ENCODE results near the gene SLC7A14.

Gene SLC7A14

DNA sequence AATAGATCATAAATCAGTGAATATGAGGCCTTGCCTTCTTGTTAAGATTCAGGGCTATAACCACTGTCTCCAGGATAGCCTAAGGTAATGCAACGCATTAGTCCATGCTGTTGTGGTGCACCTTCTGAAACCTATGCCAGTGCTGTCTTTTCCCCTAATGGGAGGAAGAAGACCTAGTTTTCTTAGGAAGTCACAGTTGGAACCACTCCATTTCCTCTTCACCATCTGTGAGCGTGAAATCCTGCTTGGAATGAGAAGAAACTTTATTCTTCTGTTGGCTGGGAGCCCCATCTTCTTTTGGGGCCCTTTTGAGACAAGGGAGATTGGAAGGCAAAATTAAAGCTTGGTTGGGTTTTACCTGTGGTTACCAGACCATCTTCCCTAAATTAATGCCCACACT, 25.9 kb upstream of the SLC7A14 start:
- Histone ChIP-seq H3K79me1 (ENCODE audit: low read length) (no peaks in the 10 kb centered on the region), H3K4me3 (ENCODE audit: low read length) (no peak overlapping the region), H3K79me2 (ENCODE audit: control insufficient read depth, insufficient read depth, low read length) (no peaks in the 10 kb centered on the region), H2BK5ac (ENCODE audit: low read length) (no peak overlapping the region), H3K4ac (ENCODE audit: low read depth, low read length) (no peak overlapping the region), H3K36me3 (ENCODE audit: control insufficient read depth, insufficient read depth, low read length) (no peaks in the 10 kb centered on the region), H3K27ac (ENCODE audit: low read depth, low read length) (no peak overlapping the region), H3K27me3 (ENCODE audit: insufficient read depth, low read length, poor library complexity) (no peaks in the 10 kb centered on the region), H3K4me2 (ENCODE audit: low read length) (no peak overlapping the region), H4K5ac (ENCODE audit: low read length) (no peak overlapping the region), H2BK120ac (ENCODE audit: low read depth, low read length) (no peak overlapping the region), H2AK5ac (ENCODE audit: low read length) (no peak overlapping the region), H4K8ac (ENCODE audit: low read depth, low read length) (no peak overlapping the region), H3K18ac (ENCODE audit: low read length) (no peak overlapping the region), H2BK15ac (replicated peaks; ENCODE audit: low read depth) (no peak overlapping the region), H3K9ac (ENCODE audit: low read length) (no peak overlapping the region), H3K56ac (ENCODE audit: low read length) (no peak overlapping the region), H3K4me1 (ENCODE audit: control insufficient read depth, low read depth, low read length) (no peaks in the 10 kb centered on the region), H3K23ac (ENCODE audit: low read length) (no peak overlapping the region)
- no CpG with 5 or more reads among the region's 2 CpGs for WGBS (ENCODE audit: extremely low coverage, insufficient coverage, low lambda C conversion rate)
- DNase-seq = no peak

DNA sequence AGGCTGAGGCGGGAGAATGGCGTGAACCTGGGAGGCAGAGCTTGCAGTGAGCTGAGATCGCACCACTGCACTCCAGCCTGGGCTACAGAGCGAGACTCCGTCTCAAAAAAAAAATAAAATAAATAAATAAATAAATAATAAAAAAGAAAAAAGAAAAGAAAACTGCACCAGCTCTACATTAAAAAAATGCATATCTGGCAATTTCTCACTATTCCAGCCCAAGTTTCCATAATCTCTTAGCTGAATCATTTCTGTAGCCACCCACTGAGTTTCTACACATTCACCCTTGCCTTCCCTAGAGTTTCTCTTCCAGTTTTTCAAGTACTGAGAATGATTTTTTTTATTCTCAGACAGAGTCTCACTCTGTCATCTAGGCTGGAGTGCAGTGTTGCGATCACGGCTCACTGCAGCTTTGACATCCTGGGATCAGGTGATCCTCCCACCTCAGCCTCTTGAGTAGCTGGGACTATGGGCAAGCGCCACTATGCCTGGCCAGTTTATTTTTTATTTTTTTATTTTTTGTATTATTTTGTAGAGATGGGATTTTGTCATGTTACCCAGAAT, 24.5 kb upstream of the SLC7A14 start:
- H3K4me3 ChIP-seq (ENCODE audit: low read length) = no peak overlapping the region
- no peak overlapping the region for H2BK15ac ChIP-seq (replicated peaks; ENCODE audit: low read depth)
- no peaks in the 10 kb centered on the region for H3K79me1 ChIP-seq (ENCODE audit: low read length)
- no peak overlapping the region for H3K23ac ChIP-seq (ENCODE audit: low read length)
- H3K4me2 ChIP-seq (ENCODE audit: low read length) = no peak overlapping the region
- no peaks in the 10 kb centered on the region for H3K36me3 ChIP-seq (ENCODE audit: control insufficient read depth, insufficient read depth, low read length)
- H3K56ac ChIP-seq (ENCODE audit: low read length) = no peak overlapping the region
- no peak overlapping the region for H3K4ac ChIP-seq (ENCODE audit: low read depth, low read length)
- no peak overlapping the region for H2BK120ac ChIP-seq (ENCODE audit: low read depth, low read length)
- no peaks in the 10 kb centered on the region for H3K27me3 ChIP-seq (ENCODE audit: insufficient read depth, low read length, poor library complexity)
- no peak overlapping the region for H4K8ac ChIP-seq (ENCODE audit: low read depth, low read length)
- H3K79me2 ChIP-seq (ENCODE audit: control insufficient read depth, insufficient read depth, low read length) = no peaks in the 10 kb centered on the region
- no peak for DNase-seq
- no peak overlapping the region for H2BK5ac ChIP-seq (ENCODE audit: low read length)
- no peaks in the 10 kb centered on the region for H3K4me1 ChIP-seq (ENCODE audit: control insufficient read depth, low read depth, low read length)
- WGBS (ENCODE audit: extremely low coverage, insufficient coverage, low lambda C conversion rate) = no CpG with 5 or more reads among the region's 8 CpGs
- no peak overlapping the region for H4K5ac ChIP-seq (ENCODE audit: low read length)
- no peak overlapping the region for H3K27ac ChIP-seq (ENCODE audit: low read depth, low read length)
- H3K9ac ChIP-seq (ENCODE audit: low read length) = no peak overlapping the region
- H3K18ac ChIP-seq (ENCODE audit: low read length) = no peak overlapping the region
- H2AK5ac ChIP-seq (ENCODE audit: low read length) = no peak overlapping the region

DNA sequence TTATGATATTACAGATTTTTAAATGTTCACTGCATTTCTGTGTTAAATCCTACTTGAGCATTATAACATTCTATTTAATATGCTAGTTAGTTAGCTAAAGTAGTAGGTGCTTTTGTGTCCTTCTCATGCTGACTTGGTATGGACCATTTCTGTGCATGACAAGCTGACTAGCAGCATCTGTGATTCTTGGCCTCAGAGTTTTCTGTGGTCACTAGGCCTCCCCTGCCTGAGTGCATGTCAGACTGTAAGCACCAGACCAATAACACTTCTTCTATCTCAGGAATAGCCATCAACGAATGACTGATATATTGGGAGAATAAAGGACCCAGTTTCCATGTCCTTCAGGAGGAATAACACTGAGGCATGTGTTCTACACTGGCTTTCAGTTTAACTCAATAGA, 22.6 kb upstream of the SLC7A14 start:
- Histone ChIP-seq H2AK5ac (ENCODE audit: low read length) (no peak overlapping the region), H2BK120ac (ENCODE audit: low read depth, low read length) (no peak overlapping the region), H3K4me3 (ENCODE audit: low read length) (no peak overlapping the region), H3K27me3 (ENCODE audit: insufficient read depth, low read length, poor library complexity) (no peaks in the 10 kb centered on the region), H2BK5ac (ENCODE audit: low read length) (no peak overlapping the region), H2BK15ac (replicated peaks; ENCODE audit: low read depth) (no peak overlapping the region), H4K8ac (ENCODE audit: low read depth, low read length) (no peak overlapping the region), H3K4me1 (ENCODE audit: control insufficient read depth, low read depth, low read length) (no peaks in the 10 kb centered on the region), H3K27ac (ENCODE audit: low read depth, low read length) (no peak overlapping the region), H3K23ac (ENCODE audit: low read length) (no peak overlapping the region), H3K4ac (ENCODE audit: low read depth, low read length) (no peak overlapping the region), H3K79me2 (ENCODE audit: control insufficient read depth, insufficient read depth, low read length) (no peaks in the 10 kb centered on the region), H3K79me1 (ENCODE audit: low read length) (no peaks in the 10 kb centered on the region), H3K56ac (ENCODE audit: low read length) (no peak overlapping the region), H3K4me2 (ENCODE audit: low read length) (no peak overlapping the region), H3K9ac (ENCODE audit: low read length) (no peak overlapping the region), H3K36me3 (ENCODE audit: control insufficient read depth, insufficient read depth, low read length) (no peaks in the 10 kb centered on the region), H3K18ac (ENCODE audit: low read length) (no peak overlapping the region), H4K5ac (ENCODE audit: low read length) (no peak overlapping the region)
- WGBS (ENCODE audit: extremely low coverage, insufficient coverage, low lambda C conversion rate) = no CpG with 5 or more reads among the region's 1 CpG
- DNase-seq = no peak

DNA sequence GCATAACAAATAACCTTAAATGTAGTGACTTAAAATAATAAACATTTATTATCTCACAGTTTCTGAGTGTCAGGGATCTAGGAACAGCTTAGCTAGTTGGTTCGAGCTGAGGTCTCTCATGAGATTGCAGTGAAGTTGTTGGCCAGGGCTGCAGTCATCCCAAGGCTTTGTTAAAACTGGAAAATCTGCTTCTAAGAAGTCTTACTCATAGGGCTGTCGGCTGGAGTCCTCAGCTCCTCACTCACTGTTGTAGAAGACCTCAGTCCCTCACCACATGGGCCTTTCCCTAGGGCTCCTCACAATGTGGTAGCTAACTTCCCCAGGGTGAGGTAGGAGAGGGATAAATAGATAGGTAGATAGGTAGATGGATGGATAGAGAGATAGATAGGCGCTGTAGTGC, 20.8 kb upstream of the SLC7A14 start:
- H3K27ac ChIP-seq (ENCODE audit: low read depth, low read length) = no peak overlapping the region
- H3K4me1 ChIP-seq (ENCODE audit: control insufficient read depth, low read depth, low read length) = no peaks in the 10 kb centered on the region
- no peak overlapping the region for H2BK5ac ChIP-seq (ENCODE audit: low read length)
- H4K5ac ChIP-seq (ENCODE audit: low read length) = no peak overlapping the region
- no peak overlapping the region for H3K9ac ChIP-seq (ENCODE audit: low read length)
- H3K79me2 ChIP-seq (ENCODE audit: control insufficient read depth, insufficient read depth, low read length) = no peaks in the 10 kb centered on the region
- H2BK120ac ChIP-seq (ENCODE audit: low read depth, low read length) = no peak overlapping the region
- H3K36me3 ChIP-seq (ENCODE audit: control insufficient read depth, insufficient read depth, low read length) = no peaks in the 10 kb centered on the region
- no peak overlapping the region for H4K8ac ChIP-seq (ENCODE audit: low read depth, low read length)
- WGBS (ENCODE audit: extremely low coverage, insufficient coverage, low lambda C conversion rate) = no CpG with 5 or more reads among the region's 3 CpGs
- no peaks in the 10 kb centered on the region for H3K27me3 ChIP-seq (ENCODE audit: insufficient read depth, low read length, poor library complexity)
- H3K4me3 ChIP-seq (ENCODE audit: low read length) = no peak overlapping the region
- no peak for DNase-seq
- H3K4me2 ChIP-seq (ENCODE audit: low read length) = no peak overlapping the region
- H3K4ac ChIP-seq (ENCODE audit: low read depth, low read length) = no peak overlapping the region
- H3K56ac ChIP-seq (ENCODE audit: low read length) = no peak overlapping the region
- no peak overlapping the region for H3K23ac ChIP-seq (ENCODE audit: low read length)
- no peak overlapping the region for H2BK15ac ChIP-seq (replicated peaks; ENCODE audit: low read depth)
- no peak overlapping the region for H2AK5ac ChIP-seq (ENCODE audit: low read length)
- no peak overlapping the region for H3K18ac ChIP-seq (ENCODE audit: low read length)
- H3K79me1 ChIP-seq (ENCODE audit: low read length) = no peaks in the 10 kb centered on the region

DNA sequence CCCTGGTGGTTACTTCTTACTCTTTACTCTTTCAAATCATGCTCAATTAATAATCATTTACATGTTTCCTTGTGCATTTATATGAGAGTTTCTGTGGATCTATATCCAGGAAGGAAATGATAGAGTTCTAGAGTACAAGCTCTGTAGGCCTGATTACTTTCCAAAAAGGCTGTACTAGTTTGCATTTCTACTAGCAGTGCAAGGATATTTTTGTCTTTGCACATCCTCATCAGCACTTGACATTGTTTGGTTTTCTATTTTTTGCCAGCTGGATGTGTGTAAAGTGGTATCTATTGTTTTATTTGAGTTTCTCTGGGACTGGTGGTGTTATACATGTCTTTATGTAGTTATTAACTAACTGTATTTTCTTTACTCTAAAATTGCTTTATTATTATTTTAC, 19.6 kb upstream of the SLC7A14 start:
- H3K23ac ChIP-seq (ENCODE audit: low read length) = no peak overlapping the region
- no peaks in the 10 kb centered on the region for H3K36me3 ChIP-seq (ENCODE audit: control insufficient read depth, insufficient read depth, low read length)
- H3K4ac ChIP-seq (ENCODE audit: low read depth, low read length) = no peak overlapping the region
- no peaks in the 10 kb centered on the region for H3K4me1 ChIP-seq (ENCODE audit: control insufficient read depth, low read depth, low read length)
- H3K79me2 ChIP-seq (ENCODE audit: control insufficient read depth, insufficient read depth, low read length) = no peaks in the 10 kb centered on the region
- no peak overlapping the region for H4K5ac ChIP-seq (ENCODE audit: low read length)
- H3K4me3 ChIP-seq (ENCODE audit: low read length) = no peak overlapping the region
- DNase-seq = no peak
- no peak overlapping the region for H3K18ac ChIP-seq (ENCODE audit: low read length)
- no peak overlapping the region for H2BK15ac ChIP-seq (replicated peaks; ENCODE audit: low read depth)
- no peak overlapping the region for H2BK5ac ChIP-seq (ENCODE audit: low read length)
- no peak overlapping the region for H3K56ac ChIP-seq (ENCODE audit: low read length)
- no peak overlapping the region for H3K4me2 ChIP-seq (ENCODE audit: low read length)
- H4K8ac ChIP-seq (ENCODE audit: low read depth, low read length) = no peak overlapping the region
- H2AK5ac ChIP-seq (ENCODE audit: low read length) = no peak overlapping the region
- H3K9ac ChIP-seq (ENCODE audit: low read length) = no peak overlapping the region
- no peaks in the 10 kb centered on the region for H3K27me3 ChIP-seq (ENCODE audit: insufficient read depth, low read length, poor library complexity)
- H2BK120ac ChIP-seq (ENCODE audit: low read depth, low read length) = no peak overlapping the region
- no peak overlapping the region for H3K27ac ChIP-seq (ENCODE audit: low read depth, low read length)
- H3K79me1 ChIP-seq (ENCODE audit: low read length) = no peaks in the 10 kb centered on the region

DNA sequence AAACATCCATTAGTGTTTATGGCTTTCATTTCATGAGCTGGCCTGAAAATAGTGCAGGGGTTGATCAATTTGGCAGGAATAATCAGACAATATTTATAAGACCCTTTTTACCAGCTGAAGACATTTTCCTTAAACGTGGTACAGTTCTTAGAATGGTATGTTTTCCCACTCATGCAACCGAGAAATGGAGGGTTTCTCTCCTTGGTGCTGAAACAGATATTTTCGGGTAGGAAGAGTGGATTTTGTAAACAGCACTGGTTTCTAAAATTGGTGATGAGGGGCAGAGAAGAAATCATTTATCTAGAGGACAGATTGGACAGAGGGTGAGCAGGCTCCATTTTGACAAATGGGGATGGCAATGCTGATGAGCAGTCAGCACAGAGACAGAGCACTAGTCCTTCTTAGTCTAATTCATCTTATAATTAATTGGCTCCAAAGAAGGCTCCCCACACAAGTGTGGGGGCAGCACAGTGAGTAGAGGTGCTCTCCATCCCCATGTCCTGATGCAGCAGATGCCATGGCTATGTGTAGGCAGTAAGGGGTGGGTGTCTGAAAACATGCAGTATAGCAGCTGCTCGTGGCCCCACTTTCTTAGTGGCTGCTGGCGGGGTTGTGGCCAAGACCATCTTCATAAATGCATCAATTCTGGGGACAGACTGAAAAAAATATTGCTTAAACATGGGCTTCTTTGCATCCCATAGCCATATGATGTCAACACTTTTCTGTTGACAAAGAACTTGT, 18.1 kb upstream of the SLC7A14 start:
- no peaks in the 10 kb centered on the region for H3K4me1 ChIP-seq (ENCODE audit: control insufficient read depth, low read depth, low read length)
- no peak overlapping the region for H3K4me2 ChIP-seq (ENCODE audit: low read length)
- H3K79me1 ChIP-seq (ENCODE audit: low read length) = no peaks in the 10 kb centered on the region
- no peak overlapping the region for H3K27ac ChIP-seq (ENCODE audit: low read depth, low read length)
- no peak overlapping the region for H3K9ac ChIP-seq (ENCODE audit: low read length)
- H3K27me3 ChIP-seq (ENCODE audit: insufficient read depth, low read length, poor library complexity) = no peaks in the 10 kb centered on the region
- no peak for DNase-seq
- H3K4ac ChIP-seq (ENCODE audit: low read depth, low read length) = no peak overlapping the region
- no peak overlapping the region for H2BK120ac ChIP-seq (ENCODE audit: low read depth, low read length)
- no peak overlapping the region for H3K23ac ChIP-seq (ENCODE audit: low read length)
- no peak overlapping the region for H3K4me3 ChIP-seq (ENCODE audit: low read length)
- no peak overlapping the region for H4K5ac ChIP-seq (ENCODE audit: low read length)
- no peak overlapping the region for H2BK15ac ChIP-seq (replicated peaks; ENCODE audit: low read depth)
- no peak overlapping the region for H3K18ac ChIP-seq (ENCODE audit: low read length)
- no peaks in the 10 kb centered on the region for H3K36me3 ChIP-seq (ENCODE audit: control insufficient read depth, insufficient read depth, low read length)
- WGBS (ENCODE audit: extremely low coverage, insufficient coverage, low lambda C conversion rate) = no CpG with 5 or more reads among the region's 5 CpGs
- H4K8ac ChIP-seq (ENCODE audit: low read depth, low read length) = no peak overlapping the region
- no peak overlapping the region for H2AK5ac ChIP-seq (ENCODE audit: low read length)
- no peak overlapping the region for H2BK5ac ChIP-seq (ENCODE audit: low read length)
- no peak overlapping the region for H3K56ac ChIP-seq (ENCODE audit: low read length)
- H3K79me2 ChIP-seq (ENCODE audit: control insufficient read depth, insufficient read depth, low read length) = no peaks in the 10 kb centered on the region
